Upper lobe of right lung (tissue), 1 donor: ENCODE measurements around the gene MAPKAP1. TPM values are rescaled to one million over a fixed set of nuclear protein-coding genes. Genes with fewer than 3 reads are reported as not detected.

ENCODE experiments used
- ATAC-seq: fragments of 200-7000 bp; cut with Tn5 transposase; one replicate; pipeline ENCODE4 v1.9.1; 2020; ENCODE audit warnings: mild to moderate bottlenecking, moderate library complexity
- DNase-seq: peaks from one replicate; pipeline ENCODE4 v3.0.0-alpha.2; 2020
- H3K27ac ChIP-seq: fragments of 200-600 bp; one replicate; pipeline ENCODE4 v1.8.0; 2022
- H3K27me3 ChIP-seq: fragments of 200-600 bp; one replicate; pipeline ENCODE4 v1.8.0; 2022; ENCODE audit warnings: mild to moderate bottlenecking
- H3K36me3 ChIP-seq: fragments of 200-600 bp; one replicate; pipeline ENCODE4 v1.8.0; 2022
- H3K4me1 ChIP-seq: fragments of 200-600 bp; one replicate; pipeline ENCODE4 v1.8.0; 2022
- H3K4me3 ChIP-seq: fragments of 200-600 bp; one replicate; pipeline ENCODE4 v1.8.0; 2022; ENCODE audit warnings: mild to moderate bottlenecking
- H3K9me3 ChIP-seq: fragments of 200-600 bp; one replicate; pipeline ENCODE4 v1.8.0; 2022
- intact Hi-C: fragments of 100-400 bp; cut with DNase I; formaldehyde crosslinking; loops from one replicate; pipeline ENCODE4 v1.11.0; 2022
- total RNA-seq: library from RNA; stranded (reverse); fragmentation: NEBNext Ultra II Directional; extraction: Animal tissue kit (Norgen Biotek cat#: 25700); gene quantifications from one replicate; pipeline ENCODE4 v1.2.1, GENCODE V29; 2021
- TF ChIP-seq, protein P1 (sequence below): fragments of 200-600 bp; IDR thresholded peaks from one replicate; pipeline ENCODE4 v1.8.0; 2022; ENCODE audit warnings: antibody characterized with exemption
- donor health status: DM: no; HTN: yes; CAD: no; lungs with severe emphysema.

MAPKAP1 gene
- total RNA-seq, 1 donor from 2014 or later: 76.8 TPM

DNA sequence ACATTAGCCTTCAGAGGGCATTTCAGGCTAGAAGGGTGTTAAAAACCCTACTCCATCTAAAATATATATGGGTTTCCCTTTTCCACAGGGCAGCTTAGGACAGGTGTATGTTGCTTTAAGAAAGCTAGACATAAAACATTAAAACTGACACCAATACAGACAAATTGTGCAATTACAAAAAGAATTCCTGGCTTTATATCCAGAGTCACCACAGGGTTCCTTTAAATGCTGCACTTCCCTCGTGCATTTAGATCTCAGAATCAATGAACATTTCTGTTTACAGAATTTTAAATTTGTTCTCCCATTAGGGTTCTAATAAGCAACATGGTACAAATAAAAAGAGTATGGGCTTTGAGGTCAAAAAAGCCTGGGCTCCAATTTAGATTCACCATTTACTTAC lies 170.2 kb downstream of the MAPKAP1 start:
- Histone ChIP-seq H3K9me3 (no peaks in the 10 kb centered on the region), H3K36me3 (no peaks in the 10 kb centered on the region), H3K27ac (no peak overlapping the region), H3K4me1 (peaks cover 18% of the 10 kb centered on the region), H3K4me3 (no peak overlapping the region), H3K27me3 (no peaks in the 10 kb centered on the region)
- TF ChIP-seq, protein P1, sequence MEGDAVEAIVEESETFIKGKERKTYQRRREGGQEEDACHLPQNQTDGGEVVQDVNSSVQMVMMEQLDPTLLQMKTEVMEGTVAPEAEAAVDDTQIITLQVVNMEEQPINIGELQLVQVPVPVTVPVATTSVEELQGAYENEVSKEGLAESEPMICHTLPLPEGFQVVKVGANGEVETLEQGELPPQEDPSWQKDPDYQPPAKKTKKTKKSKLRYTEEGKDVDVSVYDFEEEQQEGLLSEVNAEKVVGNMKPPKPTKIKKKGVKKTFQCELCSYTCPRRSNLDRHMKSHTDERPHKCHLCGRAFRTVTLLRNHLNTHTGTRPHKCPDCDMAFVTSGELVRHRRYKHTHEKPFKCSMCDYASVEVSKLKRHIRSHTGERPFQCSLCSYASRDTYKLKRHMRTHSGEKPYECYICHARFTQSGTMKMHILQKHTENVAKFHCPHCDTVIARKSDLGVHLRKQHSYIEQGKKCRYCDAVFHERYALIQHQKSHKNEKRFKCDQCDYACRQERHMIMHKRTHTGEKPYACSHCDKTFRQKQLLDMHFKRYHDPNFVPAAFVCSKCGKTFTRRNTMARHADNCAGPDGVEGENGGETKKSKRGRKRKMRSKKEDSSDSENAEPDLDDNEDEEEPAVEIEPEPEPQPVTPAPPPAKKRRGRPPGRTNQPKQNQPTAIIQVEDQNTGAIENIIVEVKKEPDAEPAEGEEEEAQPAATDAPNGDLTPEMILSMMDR: no peak
- ATAC-seq (no peak), DNase-seq (no peak)
- intact Hi-C loops: no loop called here

DNA sequence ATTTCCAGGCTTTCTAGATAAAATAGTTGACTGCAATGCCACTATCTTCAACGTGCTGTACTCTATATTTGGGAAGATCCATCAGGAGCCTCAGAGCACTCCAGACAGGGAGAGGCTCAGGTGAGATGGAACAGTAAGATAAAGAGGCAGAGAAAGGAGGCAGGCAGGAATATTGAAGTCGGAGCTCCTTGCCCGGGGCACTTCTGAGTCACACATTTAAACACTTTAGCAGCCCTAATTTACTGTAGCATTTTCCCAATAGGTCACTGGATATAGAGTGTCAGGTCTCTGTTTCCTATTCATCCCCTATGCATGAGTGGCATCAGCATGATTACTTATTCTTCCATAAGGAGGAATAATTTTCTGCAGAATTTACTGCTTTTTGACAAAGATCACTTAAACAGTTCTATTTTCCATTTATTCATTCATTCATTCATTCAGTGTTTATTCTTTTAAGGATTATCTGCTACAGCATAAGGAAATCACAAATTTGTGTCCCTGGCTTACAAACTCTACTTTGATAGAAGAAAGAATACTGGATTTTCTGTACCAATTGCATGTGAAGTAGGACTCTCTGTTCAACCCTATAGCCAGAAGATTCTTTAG lies 170.7 kb downstream of the MAPKAP1 start:
- H3K9me3 ChIP-seq: no peaks in the 10 kb centered on the region
- H3K36me3 ChIP-seq: no peaks in the 10 kb centered on the region
- peaks cover 18% of the 10 kb centered on the region for H3K4me1 ChIP-seq
- no peak overlapping the region for H3K27ac ChIP-seq
- no peaks in the 10 kb centered on the region for H3K27me3 ChIP-seq
- DNase-seq (no peak), ATAC-seq (no peak)
- intact Hi-C loops: no loop called here
- TF ChIP-seq, protein P1: no peak
- no peak overlapping the region for H3K4me3 ChIP-seq

DNA sequence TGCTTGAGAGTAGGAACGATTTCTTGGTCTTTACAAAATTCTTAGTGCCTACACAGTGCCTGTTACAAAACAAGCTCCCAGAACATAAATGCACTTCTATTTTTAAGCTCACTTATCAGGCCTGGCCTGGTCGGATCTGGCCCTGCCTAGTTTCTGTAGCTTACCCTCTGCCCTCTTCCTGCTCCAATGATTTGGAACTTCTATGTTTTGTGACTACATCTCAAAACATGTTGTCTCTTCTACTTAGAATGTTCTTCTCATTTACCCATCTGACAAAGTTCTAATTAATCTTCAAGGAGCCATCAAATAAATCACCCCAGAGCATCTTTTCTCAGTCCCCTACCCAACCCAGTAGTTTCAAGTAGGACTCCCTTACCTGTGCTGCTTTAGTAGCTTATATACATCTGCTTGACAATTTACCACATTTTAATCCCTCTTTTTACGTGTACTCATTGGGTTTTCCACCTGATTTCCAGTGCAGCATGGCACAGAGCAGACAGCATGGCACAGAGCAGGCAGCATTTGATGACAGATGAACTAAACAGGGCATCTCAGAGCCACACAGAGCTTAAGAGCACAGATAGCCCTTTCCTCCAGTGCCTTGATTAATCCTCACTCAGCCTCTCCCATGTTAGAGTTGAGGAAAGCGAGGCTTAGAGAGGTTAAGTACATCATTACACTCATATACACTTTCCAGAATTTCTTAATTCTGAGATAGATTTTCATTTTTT lies 171.9 kb downstream of the MAPKAP1 start:
- H3K4me3 ChIP-seq: no peak overlapping the region
- H3K27me3 ChIP-seq: no peaks in the 10 kb centered on the region
- H3K9me3 ChIP-seq: no peaks in the 10 kb centered on the region
- H3K4me1 ChIP-seq: peaks cover 18% of the 10 kb centered on the region
- H3K27ac ChIP-seq: no peak overlapping the region
- no peak for ATAC-seq
- intact Hi-C loops: no loop called here
- DNase-seq: no peak
- TF ChIP-seq, protein P1: no peak
- H3K36me3 ChIP-seq: no peaks in the 10 kb centered on the region

DNA sequence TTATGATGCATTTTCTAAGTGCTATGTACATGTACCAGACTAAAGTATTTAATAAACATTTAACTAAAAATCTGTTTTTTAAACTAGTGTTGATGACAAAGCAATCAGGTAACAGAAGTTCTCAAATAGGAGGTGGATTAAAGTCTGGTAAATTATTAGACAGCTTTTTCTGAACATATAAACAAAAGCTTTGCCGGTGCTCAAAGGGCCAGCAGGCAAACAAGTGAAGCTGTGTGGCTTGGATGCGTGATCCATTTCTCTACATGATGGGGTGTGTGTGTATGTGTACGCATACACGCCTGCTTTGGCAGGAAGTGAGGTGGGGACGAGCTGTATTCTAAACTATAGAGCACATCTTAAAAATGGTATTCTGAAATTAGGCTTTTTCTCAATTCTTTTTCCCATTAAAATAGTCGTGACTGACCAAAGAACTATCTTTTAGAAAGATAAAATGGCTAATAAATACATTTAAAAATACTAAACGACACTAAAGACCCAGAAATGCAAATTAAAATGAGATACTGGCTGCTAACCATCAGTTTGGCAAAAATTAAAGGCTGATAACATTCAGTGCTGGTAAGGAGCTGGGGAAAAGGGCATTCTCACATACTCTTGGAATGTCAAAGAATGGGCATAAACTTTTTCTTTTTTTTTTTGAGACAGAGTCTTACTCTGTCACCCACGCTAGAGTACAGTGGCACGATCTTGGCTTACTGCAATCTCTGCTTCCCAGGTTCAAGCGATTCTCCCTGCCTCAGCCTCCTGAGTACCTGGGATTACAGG lies 174.0 kb downstream of the MAPKAP1 start:
- H3K4me1 ChIP-seq: peaks cover 23% of the 10 kb centered on the region

DNA sequence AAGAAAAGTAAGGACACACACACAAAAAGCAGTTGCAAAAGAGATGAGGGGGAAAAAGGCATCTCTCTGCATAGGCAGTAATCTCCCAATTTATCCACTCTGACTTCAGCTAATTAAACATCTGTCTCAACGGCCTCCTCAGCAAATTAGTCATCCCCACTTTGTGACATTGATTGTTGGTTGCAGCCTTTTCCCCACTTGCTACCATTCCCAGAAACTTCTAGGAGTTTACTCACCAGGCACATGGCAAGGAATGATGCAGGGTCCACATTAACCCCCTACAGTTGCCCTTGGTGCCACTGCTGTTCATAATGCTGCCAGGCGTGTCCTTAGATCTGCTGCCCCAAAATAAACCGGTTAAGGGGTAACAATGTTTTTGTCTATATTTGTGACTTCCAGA lies 174.6 kb downstream of the MAPKAP1 start:
- Histone ChIP-seq H3K27me3 (no peaks in the 10 kb centered on the region), H3K27ac (no peak overlapping the region), H3K4me1 (peaks cover 19% of the 10 kb centered on the region), H3K36me3 (no peaks in the 10 kb centered on the region), H3K4me3 (no peak overlapping the region), H3K9me3 (no peaks in the 10 kb centered on the region)
- intact Hi-C loops: no loop called here
- ATAC-seq: no peak
- TF ChIP-seq, protein P1: no peak
- no peak for DNase-seq

More for the DNA sequence above, 174.0 kb downstream of the MAPKAP1 start:
- DNase-seq: no peak
- Histone ChIP-seq H3K9me3 (no peaks in the 10 kb centered on the region), H3K36me3 (no peaks in the 10 kb centered on the region), H3K4me3 (no peak overlapping the region), H3K27me3 (no peaks in the 10 kb centered on the region), H3K27ac (no peak overlapping the region)
- intact Hi-C loops: no loop called here
- no peak for ATAC-seq
- TF ChIP-seq, protein P1: no peak
